GM18868 (cell line): ENCODE data around the gene AHSP.
A peak's percentile ranks its signal among the peaks of the same experiment; 100 is the strongest.
"Not testable (repeated sequence)": the region's sequence is repeated elsewhere in the genome, so short reads cannot be mapped to it uniquely, and the experiment has no call there.

Source experiments
- ATAC-seq: cut with Tn5 transposase; IDR thresholded peaks from one replicate; pipeline ENCODE4 v1.9.1; 2021; ENCODE audit warnings: mild to moderate bottlenecking, moderate library complexity; ENCODE audit not compliant: unreplicated experiment

Gene AHSP

GRCh38 chr16:31499928-31500327, 27.8 kb upstream of the AHSP start:
- no peak for ATAC-seq

GRCh38 chr16:31501226-31501965, 26.3 kb upstream of the AHSP start:
- ATAC-seq, result no peak

GRCh38 chr16:31501966-31502348, 25.7 kb upstream of the AHSP start:
- no peak for ATAC-seq

GRCh38 chr16:31502981-31503380, 24.7 kb upstream of the AHSP start:
- no peak for ATAC-seq

GRCh38 chr16:31503555-31503954, 24.1 kb upstream of the AHSP start:
- ATAC-seq, result not testable (repeated sequence)

- no peak for ATAC-seq
Observed at GRCh38 chr16:31504159-31504558, 23.5 kb upstream of the AHSP start.

GRCh38 chr16:31505483-31505882, 22.2 kb upstream of the AHSP start:
- peak; percentile 61 for ATAC-seq

- ATAC-seq, result no peak
Observed at GRCh38 chr16:31507617-31507928, 20.1 kb upstream of the AHSP start.

GRCh38 chr16:31507929-31508705, 19.6 kb upstream of the AHSP start, which contains the start of gene RUSF1:
Gene RUSF1 (minus strand): TSS chr16:31508391. CDS start chr16:31508373, 18 bp downstream.
- ATAC-seq, result peak; percentile 86

GRCh38 chr16:31508706-31509195, 18.9 kb upstream of the AHSP start:
- ATAC-seq, result no peak

GRCh38 chr16:31513126-31513525, 14.6 kb upstream of the AHSP start:
- no peak for ATAC-seq

- ATAC-seq, result no peak
Observed at GRCh38 chr16:31513884-31514283, 13.8 kb upstream of the AHSP start.

GRCh38 chr16:31517800-31518402, 9.8 kb upstream of the AHSP start:
- no peak for ATAC-seq

GRCh38 chr16:31519759-31520431, 7.8 kb upstream of the AHSP start:
- ATAC-seq, result no peak

- no peak for ATAC-seq
Observed at GRCh38 chr16:31521368-31521767, 6.3 kb upstream of the AHSP start.

- ATAC-seq, result no peak
Observed at GRCh38 chr16:31522071-31522470, 5.6 kb upstream of the AHSP start.

- not testable (repeated sequence) for ATAC-seq
Observed at GRCh38 chr16:31523768-31524167, 3.9 kb upstream of the AHSP start.

- ATAC-seq, result no peak
Observed at GRCh38 chr16:31525113-31525512, 2.6 kb upstream of the AHSP start.

GRCh38 chr16:31528523-31529107, 915 bp downstream of the AHSP start:
- no peak for ATAC-seq

- ATAC-seq, result no peak
Observed at GRCh38 chr16:31529108-31529936, 1.6 kb downstream of the AHSP start.
